IPS-20b (cell line): ENCODE measurements around the gene FEV.

Source experiments
- H3K27ac ChIP-seq: one replicate; pipeline ENCODE4 v1.5.1; 2013; ENCODE audit warnings: low read length
- H3K27me3 ChIP-seq: 2 replicates; pipeline ENCODE4 v1.6.1; 2013; ENCODE audit warnings: mild to moderate bottlenecking, low read length, inconsistent platforms; ENCODE audit not compliant: insufficient read depth
- H3K36me3 ChIP-seq: 2 replicates; pipeline ENCODE4 v1.6.1; 2013; ENCODE audit warnings: low read depth, mild to moderate bottlenecking, inconsistent platforms, low read length, moderate library complexity; ENCODE audit not compliant: insufficient read depth
- H3K4me1 ChIP-seq: 2 replicates; pipeline ENCODE4 v1.6.1; 2013; ENCODE audit warnings: mild to moderate bottlenecking, control low read depth, inconsistent platforms, low read length, moderate library complexity; ENCODE audit not compliant: insufficient read depth
- H3K4me3 ChIP-seq: 2 replicates; pipeline ENCODE4 v1.5.1; 2013; ENCODE audit warnings: mild to moderate bottlenecking, low read length, inconsistent platforms
- H3K9ac ChIP-seq: 2 replicates; pipeline ENCODE4 v1.6.1; 2013; ENCODE audit warnings: low read depth, mild to moderate bottlenecking, inconsistent platforms, low read length, moderate library complexity
- H3K9me3 ChIP-seq: 2 replicates; pipeline ENCODE4 v1.6.1; 2013; ENCODE audit warnings: mild to moderate bottlenecking, low read depth, low read length, inconsistent platforms; ENCODE audit not compliant: insufficient read depth

FEV gene

DNA sequence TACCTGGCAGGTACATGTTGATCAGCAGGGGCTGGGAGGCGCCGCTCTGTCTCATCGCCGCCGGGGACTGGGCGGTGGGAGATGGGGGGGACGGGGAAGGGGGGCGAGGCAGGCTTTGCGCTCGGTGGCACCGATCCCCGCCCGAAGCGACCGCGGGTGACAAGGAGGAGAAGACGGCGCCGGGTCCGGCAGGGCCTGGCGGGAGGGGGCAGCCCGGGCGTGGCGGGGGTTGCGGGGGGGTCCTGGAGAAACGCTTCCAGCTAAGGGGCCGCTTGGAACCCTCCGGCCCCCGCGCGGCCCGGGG lies at the start of gene FEV:
FEV (minus strand) TSS at position 164 of the 304 bp plus-strand sequence; CDS start at position 55, 109 bp downstream.
- Histone ChIP-seq H3K9ac (no peak within 1 kb of the TSS), H3K27me3 (peaks cover 99% of the 10 kb centered on the region), H3K4me3 (peak within 1 kb of the TSS; percentile 22; the same call in 1 of the 2 replicates), H3K4me1 (no peaks in the 10 kb centered on the region), H3K36me3 (no peaks in the 10 kb centered on the region), H3K9me3 (peaks cover 9% of the 10 kb centered on the region; the same call in 1 of the 2 replicates), H3K27ac (no peak within 1 kb of the TSS)

DNA sequence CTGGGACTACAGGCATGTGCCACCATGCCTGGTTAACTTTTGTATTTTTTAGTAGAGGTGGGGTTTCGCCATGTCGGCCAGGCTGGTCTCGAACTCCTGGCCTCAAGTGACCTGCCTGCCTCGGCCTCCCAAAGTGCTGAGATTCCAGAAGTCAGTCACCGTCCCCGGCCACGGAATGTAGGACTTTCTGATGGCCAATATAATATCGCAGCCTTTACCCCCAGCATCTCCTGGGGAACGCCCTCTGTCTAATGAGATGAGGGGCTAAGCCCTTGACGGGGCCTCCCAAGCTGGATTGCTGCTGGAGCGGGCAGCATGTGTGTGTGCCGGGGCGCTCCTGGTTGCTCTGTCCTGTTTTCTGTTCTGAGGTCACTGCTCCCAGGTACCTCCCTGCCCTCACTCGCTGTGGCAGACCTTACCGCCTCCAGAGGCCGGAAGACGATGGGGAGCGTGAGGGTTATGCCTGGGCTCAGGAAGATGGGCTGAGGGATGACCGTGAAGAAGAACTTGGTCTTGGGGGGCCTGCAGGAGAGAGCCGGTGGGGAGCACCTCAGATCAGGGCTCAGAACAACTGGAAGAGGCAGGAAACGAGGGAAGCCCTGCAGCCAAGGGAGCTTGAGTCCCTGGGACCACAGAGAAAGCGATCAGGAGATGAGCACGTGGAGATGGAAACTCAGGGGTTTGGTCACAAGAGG lies 47.2 kb upstream of the FEV start:
- Histone ChIP-seq H3K4me3 (no peak overlapping the region), H3K4me1 (no peaks in the 10 kb centered on the region), H3K9ac (no peak overlapping the region), H3K27me3 (peaks cover 31% of the 10 kb centered on the region), H3K27ac (no peak overlapping the region), H3K9me3 (no peaks in the 10 kb centered on the region), H3K36me3 (no peaks in the 10 kb centered on the region)

GRCh38 chr2:219031005-219031738 lies 46.2 kb upstream of the FEV start:
- Histone ChIP-seq H3K9me3 (no peaks in the 10 kb centered on the region), H3K36me3 (no peaks in the 10 kb centered on the region), H3K4me3 (no peak overlapping the region), H3K4me1 (no peaks in the 10 kb centered on the region), H3K27ac (no peak overlapping the region), H3K9ac (no peak overlapping the region), H3K27me3 (peaks cover 27% of the 10 kb centered on the region)

DNA sequence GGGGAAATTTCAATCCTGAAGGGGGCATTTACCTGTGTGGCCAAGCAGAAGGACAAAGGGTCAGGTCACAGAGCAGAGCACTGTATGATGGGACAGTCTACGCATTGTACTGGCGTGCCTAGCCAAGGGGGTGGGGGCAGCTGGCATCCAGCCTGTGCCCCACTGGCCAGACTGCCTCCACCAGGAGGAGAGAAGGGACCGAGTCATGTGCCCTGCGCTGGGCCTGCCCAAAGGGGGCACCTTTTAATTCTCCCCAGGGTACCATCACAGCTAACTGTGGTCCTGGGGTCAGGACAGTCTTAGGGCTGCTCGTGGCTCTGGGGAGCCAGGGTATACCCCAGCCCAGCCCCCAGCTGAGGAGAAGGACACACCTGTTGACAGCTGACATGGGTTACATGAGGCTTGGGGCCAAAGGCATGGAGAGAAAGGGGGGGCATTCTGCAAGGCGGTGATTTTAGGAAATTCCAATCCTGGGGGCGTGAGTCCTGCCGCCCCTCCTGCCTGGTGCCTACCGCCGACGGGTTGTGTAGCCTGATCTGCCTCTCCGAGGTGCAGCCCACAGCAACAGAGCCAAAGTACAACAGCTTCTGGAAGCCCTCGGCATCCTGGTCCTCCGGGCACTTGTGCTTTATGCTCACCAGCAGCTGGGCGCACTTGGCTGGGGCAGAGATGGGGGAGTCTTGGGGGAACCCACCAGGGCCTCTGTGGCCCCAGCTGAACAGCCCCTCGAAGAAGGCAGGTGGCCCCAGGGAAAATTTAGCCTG lies 45.4 kb upstream of the FEV start:
- Histone ChIP-seq H3K36me3 (no peaks in the 10 kb centered on the region), H3K4me1 (no peaks in the 10 kb centered on the region), H3K27ac (no peak overlapping the region), H3K9me3 (no peaks in the 10 kb centered on the region), H3K27me3 (peaks cover 19% of the 10 kb centered on the region), H3K9ac (no peak overlapping the region), H3K4me3 (no peak overlapping the region)

- no peaks in the 10 kb centered on the region for H3K4me1 ChIP-seq
- no peaks in the 10 kb centered on the region for H3K9me3 ChIP-seq
- no peak overlapping the region for H3K4me3 ChIP-seq
- H3K27ac ChIP-seq, result no peak overlapping the region
- H3K9ac ChIP-seq, result no peak overlapping the region
- no peaks in the 10 kb centered on the region for H3K36me3 ChIP-seq
- peaks cover 13% of the 10 kb centered on the region for H3K27me3 ChIP-seq
Measured at GRCh38 chr2:219029829-219030165, 44.8 kb upstream of the FEV start.

- H3K27me3 ChIP-seq, result peaks cover 8% of the 10 kb centered on the region
- no peaks in the 10 kb centered on the region for H3K36me3 ChIP-seq
- H3K27ac ChIP-seq, result no peak overlapping the region
- H3K4me1 ChIP-seq, result no peaks in the 10 kb centered on the region
- H3K9ac ChIP-seq, result no peak overlapping the region
- no peaks in the 10 kb centered on the region for H3K9me3 ChIP-seq
- H3K4me3 ChIP-seq, result no peak overlapping the region
Measured at GRCh38 chr2:219028996-219029828, 44.2 kb upstream of the FEV start.

GRCh38 chr2:219028141-219028540 lies 43.2 kb upstream of the FEV start:
- no peak overlapping the region for H3K27ac ChIP-seq
- H3K36me3 ChIP-seq, result no peaks in the 10 kb centered on the region
- no peaks in the 10 kb centered on the region for H3K9me3 ChIP-seq
- H3K27me3 ChIP-seq, result no peaks in the 10 kb centered on the region; the same call in 1 of the 2 replicates
- H3K4me1 ChIP-seq, result no peaks in the 10 kb centered on the region
- no peak overlapping the region for H3K9ac ChIP-seq
- no peak overlapping the region for H3K4me3 ChIP-seq

- Histone ChIP-seq H3K27ac (no peak overlapping the region), H3K4me1 (no peaks in the 10 kb centered on the region), H3K36me3 (no peaks in the 10 kb centered on the region), H3K27me3 (no peaks in the 10 kb centered on the region; the same call in 1 of the 2 replicates), H3K9ac (no peak overlapping the region), H3K4me3 (no peak overlapping the region), H3K9me3 (no peaks in the 10 kb centered on the region)
Measured at GRCh38 chr2:219027511-219028055, 42.6 kb upstream of the FEV start.

DNA sequence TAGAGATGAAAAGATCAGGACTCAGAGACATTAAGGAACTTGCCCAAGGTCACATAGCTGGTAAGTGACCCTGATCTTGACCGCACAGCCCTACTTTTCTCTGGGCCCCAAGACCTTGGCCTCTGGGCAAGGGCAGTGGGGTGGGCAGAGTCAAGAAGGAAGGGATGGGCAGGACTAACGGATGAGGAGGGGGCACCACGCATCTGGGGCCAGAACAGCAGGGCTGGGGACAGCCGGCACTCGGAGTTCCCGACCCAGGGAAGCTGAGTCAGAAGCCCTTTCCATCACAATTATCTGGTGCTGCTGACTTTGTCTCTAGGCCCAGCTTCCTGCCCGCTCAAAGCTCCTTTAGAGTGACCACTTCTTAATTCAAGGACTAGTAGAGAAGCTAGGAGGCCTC lies 42.0 kb upstream of the FEV start:
- Histone ChIP-seq H3K9ac (no peak overlapping the region), H3K27me3 (no peaks in the 10 kb centered on the region; the same call in 1 of the 2 replicates), H3K4me3 (no peak overlapping the region), H3K4me1 (no peaks in the 10 kb centered on the region), H3K27ac (no peak overlapping the region), H3K36me3 (no peaks in the 10 kb centered on the region), H3K9me3 (no peaks in the 10 kb centered on the region)

DNA sequence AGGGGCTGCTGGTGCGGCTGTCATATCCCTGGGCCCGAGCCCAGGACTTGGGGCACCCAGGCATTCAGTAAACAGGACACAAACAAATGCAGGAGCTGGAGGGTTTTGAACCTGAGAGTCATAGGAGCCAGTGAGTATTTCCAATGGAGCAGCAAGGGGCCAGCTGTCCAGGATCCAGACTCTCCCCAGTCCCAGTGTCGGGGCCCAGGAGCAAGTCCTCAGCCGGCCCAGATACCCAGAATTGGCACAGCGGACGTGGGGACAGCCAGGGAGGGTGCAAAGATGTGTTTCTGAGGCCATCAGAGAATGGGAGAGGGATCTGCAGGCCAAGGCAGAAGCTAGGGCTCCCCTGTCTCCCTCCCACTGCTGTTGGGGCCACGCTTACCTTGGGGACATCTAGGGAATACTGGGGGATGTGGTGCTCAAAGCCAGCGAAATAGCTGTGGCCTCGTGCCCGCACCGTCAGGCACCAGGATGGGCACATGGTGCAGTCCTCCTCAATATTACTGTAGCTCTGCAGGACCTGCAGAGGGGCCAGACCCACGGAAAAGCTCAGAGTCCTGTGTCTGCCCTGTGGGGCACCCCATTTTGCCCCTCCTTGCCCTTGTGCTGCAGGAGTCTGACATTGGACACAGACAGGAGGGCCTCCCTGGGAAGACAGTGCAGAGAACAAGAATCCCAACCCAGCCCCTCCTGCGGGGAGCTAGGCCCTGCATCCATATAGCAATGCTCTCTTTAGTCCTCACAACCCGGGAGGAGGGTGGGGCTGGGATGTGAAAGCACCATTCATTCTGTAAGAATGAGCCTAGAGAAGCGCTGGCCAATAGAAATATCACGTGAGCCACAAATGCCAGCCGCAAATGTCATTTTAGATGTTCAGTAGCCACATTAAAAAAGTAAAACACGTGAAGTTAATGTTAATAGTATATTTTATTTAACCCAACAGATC lies 40.9 kb upstream of the FEV start:
- no peaks in the 10 kb centered on the region for H3K9me3 ChIP-seq
- H3K4me3 ChIP-seq, result no peak overlapping the region
- H3K36me3 ChIP-seq, result no peaks in the 10 kb centered on the region
- H3K4me1 ChIP-seq, result no peaks in the 10 kb centered on the region
- no peaks in the 10 kb centered on the region; the same call in 1 of the 2 replicates for H3K27me3 ChIP-seq
- no peak overlapping the region for H3K27ac ChIP-seq
- no peak overlapping the region for H3K9ac ChIP-seq
